ENCODE measurements around the gene MEX3A. TPM values are rescaled to one million over a fixed set of nuclear protein-coding genes. Genes with fewer than 3 reads are reported as not detected.

MEX3A gene
- total and polyA plus RNA-seq, 2 of the 8 experiments (the other 6 are each of a cell fraction or from before 2014, with no cell fraction given) = 34.1 to 52.4 TPM

- TF ChIP-seq SP1 (IDR thresholded peaks at IDR 0.05; ENCODE audit: low read depth, low read length) (no peak), SP2 (IDR thresholded peaks at IDR 0.05; ENCODE audit: low read length) (no peak), RBBP5 (IDR thresholded peaks at IDR 0.05; ENCODE audit: borderline replicate concordance, low read depth, low read length) (no peak; the same call in 1 of the 2 replicates), CHD1 (IDR thresholded peaks at IDR 0.05; ENCODE audit: low read depth, low read length) (no peak), NANOG (IDR thresholded peaks at IDR 0.05; ENCODE audit: insufficient read depth, low read depth, low read length, poor library complexity, severe bottlenecking) (no peak), TCF12 (IDR thresholded peaks at IDR 0.05; ENCODE audit: low read depth, low read length) (no peak), KDM5A (IDR thresholded peaks at IDR 0.05; ENCODE audit: low read length) (no peak), CEBPB (IDR thresholded peaks at IDR 0.05; ENCODE audit: low read depth, low read length) (no peak), JUND (IDR thresholded peaks at IDR 0.05; ENCODE audit: low read length) (no peak), CBX5 (IDR thresholded peaks at IDR 0.05; ENCODE audit: low read depth, low read length) (no peak), HDAC6 (IDR thresholded peaks at IDR 0.05; ENCODE audit: low read depth, low read length) (no peak)
- TF ChIP-seq, protein P1, sequence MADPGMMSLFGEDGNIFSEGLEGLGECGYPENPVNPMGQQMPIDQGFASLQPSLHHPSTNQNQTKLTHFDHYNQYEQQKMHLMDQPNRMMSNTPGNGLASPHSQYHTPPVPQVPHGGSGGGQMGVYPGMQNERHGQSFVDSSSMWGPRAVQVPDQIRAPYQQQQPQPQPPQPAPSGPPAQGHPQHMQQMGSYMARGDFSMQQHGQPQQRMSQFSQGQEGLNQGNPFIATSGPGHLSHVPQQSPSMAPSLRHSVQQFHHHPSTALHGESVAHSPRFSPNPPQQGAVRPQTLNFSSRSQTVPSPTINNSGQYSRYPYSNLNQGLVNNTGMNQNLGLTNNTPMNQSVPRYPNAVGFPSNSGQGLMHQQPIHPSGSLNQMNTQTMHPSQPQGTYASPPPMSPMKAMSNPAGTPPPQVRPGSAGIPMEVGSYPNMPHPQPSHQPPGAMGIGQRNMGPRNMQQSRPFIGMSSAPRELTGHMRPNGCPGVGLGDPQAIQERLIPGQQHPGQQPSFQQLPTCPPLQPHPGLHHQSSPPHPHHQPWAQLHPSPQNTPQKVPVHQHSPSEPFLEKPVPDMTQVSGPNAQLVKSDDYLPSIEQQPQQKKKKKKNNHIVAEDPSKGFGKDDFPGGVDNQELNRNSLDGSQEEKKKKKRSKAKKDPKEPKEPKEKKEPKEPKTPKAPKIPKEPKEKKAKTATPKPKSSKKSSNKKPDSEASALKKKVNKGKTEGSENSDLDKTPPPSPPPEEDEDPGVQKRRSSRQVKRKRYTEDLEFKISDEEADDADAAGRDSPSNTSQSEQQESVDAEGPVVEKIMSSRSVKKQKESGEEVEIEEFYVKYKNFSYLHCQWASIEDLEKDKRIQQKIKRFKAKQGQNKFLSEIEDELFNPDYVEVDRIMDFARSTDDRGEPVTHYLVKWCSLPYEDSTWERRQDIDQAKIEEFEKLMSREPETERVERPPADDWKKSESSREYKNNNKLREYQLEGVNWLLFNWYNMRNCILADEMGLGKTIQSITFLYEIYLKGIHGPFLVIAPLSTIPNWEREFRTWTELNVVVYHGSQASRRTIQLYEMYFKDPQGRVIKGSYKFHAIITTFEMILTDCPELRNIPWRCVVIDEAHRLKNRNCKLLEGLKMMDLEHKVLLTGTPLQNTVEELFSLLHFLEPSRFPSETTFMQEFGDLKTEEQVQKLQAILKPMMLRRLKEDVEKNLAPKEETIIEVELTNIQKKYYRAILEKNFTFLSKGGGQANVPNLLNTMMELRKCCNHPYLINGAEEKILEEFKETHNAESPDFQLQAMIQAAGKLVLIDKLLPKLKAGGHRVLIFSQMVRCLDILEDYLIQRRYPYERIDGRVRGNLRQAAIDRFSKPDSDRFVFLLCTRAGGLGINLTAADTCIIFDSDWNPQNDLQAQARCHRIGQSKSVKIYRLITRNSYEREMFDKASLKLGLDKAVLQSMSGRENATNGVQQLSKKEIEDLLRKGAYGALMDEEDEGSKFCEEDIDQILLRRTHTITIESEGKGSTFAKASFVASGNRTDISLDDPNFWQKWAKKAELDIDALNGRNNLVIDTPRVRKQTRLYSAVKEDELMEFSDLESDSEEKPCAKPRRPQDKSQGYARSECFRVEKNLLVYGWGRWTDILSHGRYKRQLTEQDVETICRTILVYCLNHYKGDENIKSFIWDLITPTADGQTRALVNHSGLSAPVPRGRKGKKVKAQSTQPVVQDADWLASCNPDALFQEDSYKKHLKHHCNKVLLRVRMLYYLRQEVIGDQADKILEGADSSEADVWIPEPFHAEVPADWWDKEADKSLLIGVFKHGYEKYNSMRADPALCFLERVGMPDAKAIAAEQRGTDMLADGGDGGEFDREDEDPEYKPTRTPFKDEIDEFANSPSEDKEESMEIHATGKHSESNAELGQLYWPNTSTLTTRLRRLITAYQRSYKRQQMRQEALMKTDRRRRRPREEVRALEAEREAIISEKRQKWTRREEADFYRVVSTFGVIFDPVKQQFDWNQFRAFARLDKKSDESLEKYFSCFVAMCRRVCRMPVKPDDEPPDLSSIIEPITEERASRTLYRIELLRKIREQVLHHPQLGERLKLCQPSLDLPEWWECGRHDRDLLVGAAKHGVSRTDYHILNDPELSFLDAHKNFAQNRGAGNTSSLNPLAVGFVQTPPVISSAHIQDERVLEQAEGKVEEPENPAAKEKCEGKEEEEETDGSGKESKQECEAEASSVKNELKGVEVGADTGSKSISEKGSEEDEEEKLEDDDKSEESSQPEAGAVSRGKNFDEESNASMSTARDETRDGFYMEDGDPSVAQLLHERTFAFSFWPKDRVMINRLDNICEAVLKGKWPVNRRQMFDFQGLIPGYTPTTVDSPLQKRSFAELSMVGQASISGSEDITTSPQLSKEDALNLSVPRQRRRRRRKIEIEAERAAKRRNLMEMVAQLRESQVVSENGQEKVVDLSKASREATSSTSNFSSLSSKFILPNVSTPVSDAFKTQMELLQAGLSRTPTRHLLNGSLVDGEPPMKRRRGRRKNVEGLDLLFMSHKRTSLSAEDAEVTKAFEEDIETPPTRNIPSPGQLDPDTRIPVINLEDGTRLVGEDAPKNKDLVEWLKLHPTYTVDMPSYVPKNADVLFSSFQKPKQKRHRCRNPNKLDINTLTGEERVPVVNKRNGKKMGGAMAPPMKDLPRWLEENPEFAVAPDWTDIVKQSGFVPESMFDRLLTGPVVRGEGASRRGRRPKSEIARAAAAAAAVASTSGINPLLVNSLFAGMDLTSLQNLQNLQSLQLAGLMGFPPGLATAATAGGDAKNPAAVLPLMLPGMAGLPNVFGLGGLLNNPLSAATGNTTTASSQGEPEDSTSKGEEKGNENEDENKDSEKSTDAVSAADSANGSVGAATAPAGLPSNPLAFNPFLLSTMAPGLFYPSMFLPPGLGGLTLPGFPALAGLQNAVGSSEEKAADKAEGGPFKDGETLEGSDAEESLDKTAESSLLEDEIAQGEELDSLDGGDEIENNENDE (IDR thresholded peaks at IDR 0.05; ENCODE audit: insufficient replicate concordance, low read length) = no peak
These were observed 43.9 kb upstream of the MEX3A start (continued) for GRCh38 chr1:156126043-156126629.

Data from H1 (cell line).